HUES6 (cell line): ENCODE results near the gene GNAO1.

Experiments
- H3K27ac ChIP-seq: 2 replicates; pipeline ENCODE4 v1.7.0; 2013; ENCODE audit warnings: low read depth, mild to moderate bottlenecking, low read length, inconsistent platforms
- H3K27me3 ChIP-seq: 2 replicates; pipeline ENCODE4 v1.6.1; 2013; ENCODE audit warnings: low read length; ENCODE audit not compliant: control insufficient read depth, insufficient read depth
- H3K36me3 ChIP-seq: 2 replicates; pipeline ENCODE4 v1.6.1; 2013; ENCODE audit warnings: low read length; ENCODE audit not compliant: control insufficient read depth, insufficient read depth
- H3K4me1 ChIP-seq: 2 replicates; pipeline ENCODE4 v1.6.1; 2013; ENCODE audit warnings: low read length; ENCODE audit not compliant: control insufficient read depth, insufficient read depth
- H3K4me3 ChIP-seq: 2 replicates; pipeline ENCODE4 v1.5.1; 2013; ENCODE audit warnings: low read depth, low read length
- H3K9ac ChIP-seq: one replicate; pipeline ENCODE4 v1.6.1; 2013; ENCODE audit warnings: mild to moderate bottlenecking, low read length
- H3K9me3 ChIP-seq: 2 replicates; pipeline ENCODE4 v1.6.1; 2013; ENCODE audit warnings: low read depth, low read length; ENCODE audit not compliant: control insufficient read depth, insufficient read depth

Gene GNAO1

DNA sequence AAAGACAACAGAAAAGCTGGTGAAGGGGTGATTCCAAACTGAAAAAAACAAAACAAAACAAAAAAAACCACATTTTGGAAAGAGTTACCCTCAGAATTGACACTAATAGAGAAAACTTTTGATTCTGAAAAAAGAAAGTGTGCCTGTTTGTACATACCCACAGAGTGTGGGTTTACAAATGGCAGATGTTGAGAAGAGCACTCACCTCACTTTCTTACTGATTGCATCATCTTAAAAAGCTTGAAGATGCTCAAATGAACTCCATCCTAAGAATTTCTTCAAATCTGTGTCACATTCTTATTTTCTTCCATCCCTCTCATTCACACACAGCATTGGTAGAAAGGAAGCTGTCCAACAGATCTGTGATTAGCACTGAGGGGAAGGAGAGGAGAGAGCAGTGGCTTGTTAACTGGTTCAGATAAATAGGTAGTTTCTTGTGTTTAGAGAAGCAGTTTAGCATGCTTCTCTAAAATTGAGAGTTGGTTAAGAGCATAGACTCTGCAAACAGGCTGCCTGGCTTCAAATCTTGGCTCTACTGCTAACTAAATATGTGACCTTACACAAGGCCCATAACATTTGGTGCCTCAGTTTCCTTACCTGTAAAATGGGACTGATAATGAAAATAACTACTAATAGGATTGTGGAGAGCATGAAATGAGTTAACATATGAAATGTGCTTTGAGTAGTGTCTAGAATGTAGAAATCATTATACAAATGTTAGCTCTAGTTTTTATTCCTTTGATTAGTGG is 6.9 kb downstream of the GNAO1 start:
- H3K36me3 ChIP-seq = no peaks in the 10 kb centered on the region
- no peaks in the 10 kb centered on the region for H3K9me3 ChIP-seq
- peak overlapping the region; percentile 32; the same call in 1 of the 2 replicates for H3K27ac ChIP-seq
- no peak overlapping the region for H3K9ac ChIP-seq
- peaks cover 36% of the 10 kb centered on the region for H3K4me1 ChIP-seq
- H3K4me3 ChIP-seq = no peak overlapping the region
- peaks cover 10% of the 10 kb centered on the region for H3K27me3 ChIP-seq

DNA sequence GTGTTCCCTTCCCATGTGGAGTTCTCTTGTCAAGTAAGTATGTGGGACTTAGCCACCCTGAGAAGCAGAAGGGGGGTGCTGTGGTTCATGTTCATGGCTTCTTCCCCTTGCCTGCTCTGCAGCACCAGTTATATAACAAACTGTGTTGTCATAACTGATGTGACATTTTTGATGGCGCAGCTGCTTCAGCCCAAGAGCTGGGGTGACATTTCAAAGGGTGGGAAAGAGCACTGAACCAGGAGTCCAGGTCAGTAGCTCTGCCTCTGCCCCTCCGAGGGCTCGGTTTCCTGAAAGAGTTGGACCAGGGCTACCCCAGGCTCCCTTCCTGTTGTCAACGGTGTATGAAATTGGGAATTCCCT is 7.4 kb downstream of the GNAO1 start:
- no peak overlapping the region for H3K4me3 ChIP-seq
- peaks cover 5% of the 10 kb centered on the region for H3K27me3 ChIP-seq
- H3K36me3 ChIP-seq = no peaks in the 10 kb centered on the region
- H3K9me3 ChIP-seq = 0 out of 2 replicates have a peak, but pooled peaks cover 5% of the 10 kb centered on the region
- peaks cover 31% of the 10 kb centered on the region for H3K4me1 ChIP-seq
- no peak overlapping the region for H3K27ac ChIP-seq
- H3K9ac ChIP-seq = no peak overlapping the region

DNA sequence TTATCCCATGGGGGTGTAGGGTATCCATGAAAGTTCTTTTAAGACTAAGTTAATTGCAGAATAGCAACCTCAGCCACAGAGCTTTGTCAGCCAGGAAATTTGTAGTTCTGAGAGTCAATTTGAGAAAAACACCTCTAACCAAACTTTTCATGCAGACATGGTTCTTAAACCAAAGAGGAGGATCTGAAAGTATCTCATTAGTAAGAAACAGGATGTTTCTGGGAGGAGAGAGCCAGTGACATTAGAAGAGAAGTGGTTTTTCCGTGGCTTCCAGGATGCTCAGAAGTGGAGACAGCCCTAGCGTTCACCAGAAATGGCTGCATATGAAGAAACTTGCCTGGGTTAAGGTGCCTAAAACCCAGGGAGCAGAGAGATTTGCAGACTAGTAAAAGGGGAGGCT is 7.9 kb downstream of the GNAO1 start:
- Histone ChIP-seq H3K9ac (no peak overlapping the region), H3K4me1 (peaks cover 27% of the 10 kb centered on the region), H3K4me3 (no peak overlapping the region), H3K9me3 (0 out of 2 replicates have a peak, but pooled peaks cover 5% of the 10 kb centered on the region), H3K27ac (no peak overlapping the region), H3K27me3 (peaks cover under 1% of the 10 kb centered on the region), H3K36me3 (no peaks in the 10 kb centered on the region)

DNA sequence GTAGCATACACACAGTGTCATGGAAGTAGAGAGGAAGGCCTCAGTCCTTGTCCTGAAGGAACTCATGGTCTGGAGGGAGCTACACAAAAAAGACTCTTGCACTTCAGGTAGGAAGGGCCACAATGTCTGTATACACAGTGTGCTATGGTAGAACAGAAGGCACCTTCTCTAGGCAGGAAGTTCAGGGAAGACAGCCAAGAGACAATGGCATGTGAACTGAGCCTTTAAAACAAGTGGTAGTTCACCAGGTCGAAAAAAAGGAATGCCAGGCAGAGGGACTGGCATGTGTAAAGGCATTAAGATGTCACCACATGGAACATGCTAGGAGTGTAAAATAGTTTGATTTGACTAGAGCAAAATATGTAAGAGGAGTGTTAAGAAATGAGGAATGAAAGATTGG is 9.7 kb downstream of the GNAO1 start:
- no peak overlapping the region for H3K27ac ChIP-seq

DNA sequence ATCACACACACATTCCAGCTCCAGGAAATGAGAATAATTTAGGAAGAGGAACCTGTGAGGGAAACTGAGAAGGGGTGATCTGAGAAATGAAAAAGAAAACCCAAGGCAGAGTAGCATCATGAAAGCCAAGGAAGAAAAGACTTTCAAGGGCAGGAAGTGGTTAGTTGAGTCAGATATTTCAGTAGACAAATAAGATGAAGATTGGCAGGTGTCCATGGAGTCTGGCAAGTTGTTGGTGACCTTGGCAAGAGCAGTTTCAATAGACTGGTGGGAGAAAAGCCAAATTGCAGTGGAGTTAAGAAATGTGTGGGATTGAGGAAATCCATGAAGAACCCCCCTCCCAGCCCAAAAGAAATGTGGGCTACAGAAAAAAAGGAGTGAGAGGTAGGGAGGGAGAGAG is 10.7 kb downstream of the GNAO1 start:
- Histone ChIP-seq H3K9ac (no peak overlapping the region), H3K27me3 (no peaks in the 10 kb centered on the region), H3K4me1 (peaks cover 18% of the 10 kb centered on the region), H3K36me3 (no peaks in the 10 kb centered on the region), H3K9me3 (0 out of 2 replicates have a peak, but pooled peaks cover 5% of the 10 kb centered on the region), H3K4me3 (no peak overlapping the region), H3K27ac (no peak overlapping the region)

More for the DNA sequence above, 9.7 kb downstream of the GNAO1 start:
- 0 out of 2 replicates have a peak, but pooled peaks cover 5% of the 10 kb centered on the region for H3K9me3 ChIP-seq
- H3K4me3 ChIP-seq = no peak overlapping the region
- H3K9ac ChIP-seq = no peak overlapping the region
- H3K4me1 ChIP-seq = peaks cover 24% of the 10 kb centered on the region
- H3K27me3 ChIP-seq = no peaks in the 10 kb centered on the region
- H3K36me3 ChIP-seq = no peaks in the 10 kb centered on the region

DNA sequence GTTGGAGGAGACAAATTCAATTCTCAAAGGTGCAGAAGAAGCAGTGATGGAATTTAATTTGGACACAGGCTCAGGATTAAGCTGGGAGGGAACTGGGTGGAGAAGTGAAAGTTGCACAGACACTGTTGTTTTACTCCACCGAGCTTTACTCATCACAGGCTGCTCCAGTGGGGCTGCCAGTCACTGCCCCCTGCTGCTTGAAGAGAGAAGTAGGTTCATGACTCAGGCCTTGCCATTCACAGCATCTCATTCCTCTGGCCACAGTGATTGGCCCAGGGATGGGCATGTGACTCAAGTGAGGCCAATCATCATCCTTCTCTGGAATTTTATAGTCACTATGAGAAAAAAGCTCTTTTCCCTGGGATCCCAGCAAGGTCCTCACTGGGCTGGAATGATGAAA is 11.8 kb downstream of the GNAO1 start:
- Histone ChIP-seq H3K36me3 (no peaks in the 10 kb centered on the region), H3K9ac (no peak overlapping the region), H3K4me1 (peaks cover 7% of the 10 kb centered on the region), H3K27me3 (no peaks in the 10 kb centered on the region), H3K9me3 (0 out of 2 replicates have a peak, but pooled peaks cover 5% of the 10 kb centered on the region), H3K27ac (no peak overlapping the region), H3K4me3 (no peak overlapping the region)

DNA sequence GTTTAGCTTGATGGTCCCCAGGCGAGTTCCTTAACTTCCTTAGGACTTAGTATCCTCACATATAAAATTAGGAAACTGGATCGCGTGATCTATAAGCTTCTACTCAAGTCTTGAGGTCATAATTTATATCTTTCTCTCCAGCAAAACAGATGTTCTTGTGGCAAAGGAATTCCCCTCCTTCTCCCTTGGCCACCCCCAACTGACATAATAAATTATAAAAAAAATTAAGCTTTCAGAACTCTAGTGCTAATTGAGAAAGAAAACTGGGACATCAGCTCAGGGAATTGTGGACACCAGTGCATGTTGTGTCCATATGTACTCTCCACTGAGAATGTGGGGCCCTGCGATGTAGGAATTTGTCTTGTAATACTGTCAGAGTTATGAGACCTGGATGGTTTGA is 13.5 kb downstream of the GNAO1 start:
- H3K27ac ChIP-seq = no peak overlapping the region
- 0 out of 2 replicates have a peak, but pooled peaks cover 5% of the 10 kb centered on the region for H3K9me3 ChIP-seq
- H3K9ac ChIP-seq = no peak overlapping the region
- no peaks in the 10 kb centered on the region for H3K27me3 ChIP-seq
- no peaks in the 10 kb centered on the region for H3K36me3 ChIP-seq
- H3K4me3 ChIP-seq = no peak overlapping the region
- peaks cover 3% of the 10 kb centered on the region; the same call in 1 of the 2 replicates for H3K4me1 ChIP-seq

DNA sequence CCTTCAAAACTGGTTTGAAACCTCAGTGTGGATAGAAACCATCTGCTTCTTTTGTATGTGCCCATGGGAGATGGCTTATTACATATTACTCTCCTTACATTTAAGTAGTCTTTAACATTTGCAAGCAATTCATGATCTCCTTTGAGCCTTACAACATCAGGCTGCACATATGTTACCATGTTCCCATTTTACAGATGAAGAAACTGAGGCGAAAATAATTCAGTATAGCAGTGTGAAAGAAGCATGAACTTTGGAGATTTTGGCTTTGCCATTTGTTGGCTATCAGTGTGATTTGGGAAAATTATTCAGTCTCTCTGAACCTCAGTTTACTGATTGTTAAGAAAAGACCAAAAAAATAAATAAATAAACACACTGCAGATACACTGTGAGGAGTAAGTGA is 15.7 kb downstream of the GNAO1 start:
- no peaks in the 10 kb centered on the region for H3K27me3 ChIP-seq
- H3K4me3 ChIP-seq = no peak overlapping the region
- no peak overlapping the region for H3K9ac ChIP-seq
- H3K27ac ChIP-seq = no peak overlapping the region
- H3K36me3 ChIP-seq = no peaks in the 10 kb centered on the region
- 0 out of 2 replicates have a peak, but pooled peaks cover 5% of the 10 kb centered on the region for H3K9me3 ChIP-seq
- H3K4me1 ChIP-seq = peaks cover 13% of the 10 kb centered on the region

DNA sequence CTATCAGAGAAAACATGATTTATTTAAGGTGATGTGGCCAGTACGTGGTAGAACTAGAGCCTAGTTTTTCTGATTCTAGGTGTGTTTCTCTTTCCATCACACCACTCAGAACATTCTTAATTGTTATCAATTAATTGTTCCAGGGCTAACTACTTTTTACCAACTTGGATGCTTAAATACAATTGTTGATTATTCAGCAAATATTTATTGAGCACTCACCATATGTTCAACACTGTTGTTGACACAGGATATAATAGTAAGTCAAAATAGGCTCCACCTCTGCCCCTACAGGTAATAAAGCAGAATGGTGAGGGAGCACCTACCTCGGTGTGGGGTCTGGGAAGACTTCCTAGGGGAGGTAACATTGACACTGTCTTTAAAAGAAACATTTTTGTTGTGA is 16.1 kb downstream of the GNAO1 start:
- H3K27me3 ChIP-seq = no peaks in the 10 kb centered on the region
- H3K36me3 ChIP-seq = no peaks in the 10 kb centered on the region
- peaks cover 17% of the 10 kb centered on the region for H3K4me1 ChIP-seq
- H3K9me3 ChIP-seq = 0 out of 2 replicates have a peak, but pooled peaks cover 5% of the 10 kb centered on the region
- no peak overlapping the region for H3K4me3 ChIP-seq
- no peak overlapping the region for H3K27ac ChIP-seq
- no peak overlapping the region for H3K9ac ChIP-seq

DNA sequence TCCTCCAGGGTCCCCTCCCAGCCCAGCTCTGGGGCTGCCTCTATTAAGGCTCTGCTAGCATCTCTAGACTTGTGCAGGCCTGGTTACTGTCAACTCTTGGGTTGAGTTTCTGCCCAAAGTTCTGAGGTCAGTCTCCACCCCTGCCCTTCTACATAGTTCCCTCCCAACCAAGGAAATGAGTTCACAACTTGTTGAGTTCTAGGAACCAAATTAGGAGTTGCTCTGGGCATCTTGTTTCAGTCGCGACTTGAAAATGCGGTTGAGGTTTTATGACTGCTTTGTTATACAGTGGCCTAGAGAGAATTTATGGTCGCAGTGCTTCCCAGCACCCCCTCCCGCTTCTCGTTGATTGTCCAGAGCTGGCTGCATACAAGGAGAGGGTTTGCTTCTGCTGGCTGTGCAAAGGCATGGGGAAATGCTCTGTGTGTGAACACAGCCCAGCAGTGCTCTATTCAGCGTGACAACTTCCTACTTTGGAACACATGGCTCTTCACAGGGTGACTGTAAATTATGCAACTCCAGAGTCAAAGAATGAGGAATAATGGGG is 20.2 kb downstream of the GNAO1 start:
- H3K9ac ChIP-seq = no peak overlapping the region
- no peak overlapping the region for H3K4me3 ChIP-seq
- H3K27ac ChIP-seq = no peak overlapping the region
- peaks cover 18% of the 10 kb centered on the region for H3K4me1 ChIP-seq
- H3K36me3 ChIP-seq = no peaks in the 10 kb centered on the region
- no peaks in the 10 kb centered on the region for H3K27me3 ChIP-seq
- no peaks in the 10 kb centered on the region for H3K9me3 ChIP-seq

DNA sequence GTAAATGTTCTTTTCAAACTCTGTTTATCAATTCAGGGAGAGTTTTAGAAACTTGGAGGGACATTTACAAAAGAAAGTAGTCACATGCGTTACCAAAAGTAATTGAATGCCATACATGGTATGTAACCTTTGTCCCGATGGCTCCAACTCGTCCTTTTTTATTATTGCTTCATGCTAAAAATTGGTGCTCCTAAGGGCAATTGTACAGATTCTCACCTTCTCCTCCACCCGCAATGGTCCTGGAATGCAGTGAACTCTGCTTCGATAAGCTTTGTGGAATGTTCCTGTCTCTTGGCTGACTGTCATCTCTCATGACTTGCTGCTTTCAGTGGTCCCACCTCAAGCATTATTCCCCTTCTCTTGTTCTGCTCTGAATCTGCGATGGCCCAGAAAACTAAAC is 20.9 kb downstream of the GNAO1 start:
- H3K9me3 ChIP-seq = no peaks in the 10 kb centered on the region
- peaks cover 18% of the 10 kb centered on the region for H3K4me1 ChIP-seq
- no peak overlapping the region for H3K9ac ChIP-seq
- H3K36me3 ChIP-seq = no peaks in the 10 kb centered on the region
- H3K27ac ChIP-seq = no peak overlapping the region
- no peaks in the 10 kb centered on the region for H3K27me3 ChIP-seq
- H3K4me3 ChIP-seq = no peak overlapping the region
